GM18505 (cell line): ENCODE measurements around the gene EMC10.

Experiments
- ATAC-seq: cut with Tn5 transposase; IDR thresholded peaks from one replicate; pipeline ENCODE4 v1.9.1; 2021; ENCODE audit not compliant: unreplicated experiment
- POLR2A ChIP-seq: IDR thresholded peaks from 4 replicates; pipeline ENCODE4 v1.6.1; 2011; ENCODE audit warnings: borderline replicate concordance; ENCODE audit not compliant: insufficient read depth, insufficient read length; ENCODE audit errors: extremely low read depth

Gene EMC10

DNA sequence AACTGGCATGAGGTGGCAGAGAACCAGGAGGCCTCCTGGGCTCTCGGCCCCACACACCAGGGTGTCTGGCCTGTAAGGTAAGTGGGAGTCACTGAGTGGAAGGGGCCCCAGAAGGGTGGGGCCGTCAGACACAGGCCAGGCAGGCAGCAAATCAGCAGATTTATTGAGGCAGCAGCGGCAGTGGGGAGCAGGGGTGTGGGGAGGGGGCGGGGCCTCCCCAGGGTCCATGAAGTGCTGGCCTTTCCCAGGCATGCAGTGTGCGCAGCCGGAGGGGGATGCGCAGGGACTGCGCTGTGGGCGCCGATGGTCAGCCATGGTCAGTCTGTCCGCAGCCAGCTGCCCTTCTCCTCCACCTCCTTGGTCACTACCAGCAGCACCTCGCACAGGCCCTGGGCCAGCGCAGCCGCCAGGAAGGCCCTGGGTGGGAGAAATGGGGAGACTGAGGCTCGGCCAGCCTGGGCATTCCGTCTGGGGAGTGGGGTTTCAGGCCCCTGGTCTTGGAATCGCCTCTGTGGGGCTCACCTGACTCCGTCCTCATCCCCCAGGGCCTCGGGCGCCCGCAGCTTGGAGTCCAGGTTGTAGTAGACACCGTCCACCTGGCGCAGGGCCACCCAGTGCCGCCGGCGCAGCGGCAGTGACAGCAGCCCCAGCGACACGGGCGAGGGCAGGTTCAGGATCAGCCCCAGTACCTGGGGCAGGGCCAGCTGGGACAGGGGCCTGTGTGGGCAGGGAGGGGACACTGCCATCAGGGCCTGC is 29.7 kb downstream of the EMC10 start:
- no peak for ATAC-seq
- no peak for TF ChIP-seq POLR2A

DNA sequence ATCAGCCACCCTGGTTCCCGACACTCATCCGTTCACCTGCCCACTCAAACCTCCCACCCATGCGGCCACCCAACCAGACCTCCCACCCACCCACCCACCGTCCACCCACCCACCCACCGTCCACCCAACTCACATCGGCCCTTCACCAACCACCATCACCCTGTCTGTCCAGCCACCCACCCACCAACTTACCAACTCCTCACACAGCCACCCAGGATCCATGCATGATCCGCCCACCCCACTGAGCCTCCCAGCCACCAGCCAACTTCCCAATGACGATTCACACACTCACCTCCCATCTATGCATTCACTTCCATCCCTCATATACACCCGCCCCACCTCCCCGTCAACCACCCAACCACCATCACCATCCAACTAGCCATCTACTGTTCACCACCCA is 30.4 kb downstream of the EMC10 start:
- ATAC-seq, result no peak
- no peak for TF ChIP-seq POLR2A

DNA sequence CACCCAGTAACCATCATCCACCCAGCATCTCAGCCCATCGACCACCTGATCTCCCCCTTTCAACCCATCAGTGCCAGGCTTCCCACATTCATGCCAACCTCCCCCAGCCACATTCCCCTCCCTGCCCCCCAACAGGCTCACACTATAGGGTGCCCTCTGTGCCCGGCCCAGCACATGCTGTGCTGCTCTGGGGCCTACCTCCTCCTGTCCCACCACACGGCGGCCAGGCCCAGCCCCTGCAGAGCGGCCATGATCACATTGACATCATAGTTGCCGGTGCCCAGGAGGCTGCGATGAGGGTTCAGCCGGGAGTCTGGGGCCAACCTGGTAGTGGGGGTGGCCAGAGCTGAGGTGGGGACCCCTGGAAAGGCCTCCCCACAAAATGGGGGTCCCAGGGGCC is 31.1 kb downstream of the EMC10 start:
- TF ChIP-seq POLR2A, result no peak
- no peak for ATAC-seq

DNA sequence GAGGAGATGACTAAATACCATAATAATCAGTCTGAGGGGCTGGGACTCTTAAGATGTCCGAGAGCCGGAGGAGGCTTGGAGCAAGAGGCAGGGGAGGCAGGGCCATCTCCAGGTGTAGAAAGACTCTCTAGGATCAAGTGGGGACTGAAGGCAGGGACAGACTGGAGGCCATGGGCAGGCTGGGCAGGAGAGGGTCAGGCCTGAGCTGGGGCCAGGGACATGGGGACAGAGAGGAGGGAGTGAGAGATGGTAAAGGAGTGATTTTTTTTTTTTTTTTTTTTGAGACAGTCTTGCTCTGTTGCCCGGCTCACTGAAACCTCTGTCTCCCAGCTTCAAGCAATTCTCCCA is 32.5 kb downstream of the EMC10 start:
- ATAC-seq, result no peak
- TF ChIP-seq POLR2A, result no peak

DNA sequence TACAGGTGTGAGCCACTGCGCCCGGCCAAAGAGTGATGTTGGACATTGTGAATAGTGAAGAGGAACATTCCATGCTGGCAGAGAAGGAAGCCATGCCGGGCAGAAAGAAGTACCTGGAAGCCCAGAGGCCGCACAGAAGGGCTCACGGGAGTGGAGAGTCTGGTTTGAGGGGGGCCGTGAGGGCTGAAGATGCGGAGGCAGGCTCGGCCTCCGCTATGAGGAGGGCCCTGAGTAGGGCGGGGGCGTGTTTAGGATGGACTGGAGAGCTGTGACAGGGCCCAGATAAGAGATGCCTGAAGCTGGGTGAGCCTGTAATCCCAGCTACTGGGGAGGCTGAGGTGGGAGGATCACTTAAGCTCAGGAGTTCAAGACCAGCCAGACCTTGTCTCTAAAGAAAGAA is 33.1 kb downstream of the EMC10 start:
- TF ChIP-seq POLR2A, result no peak
- ATAC-seq, result no peak

DNA sequence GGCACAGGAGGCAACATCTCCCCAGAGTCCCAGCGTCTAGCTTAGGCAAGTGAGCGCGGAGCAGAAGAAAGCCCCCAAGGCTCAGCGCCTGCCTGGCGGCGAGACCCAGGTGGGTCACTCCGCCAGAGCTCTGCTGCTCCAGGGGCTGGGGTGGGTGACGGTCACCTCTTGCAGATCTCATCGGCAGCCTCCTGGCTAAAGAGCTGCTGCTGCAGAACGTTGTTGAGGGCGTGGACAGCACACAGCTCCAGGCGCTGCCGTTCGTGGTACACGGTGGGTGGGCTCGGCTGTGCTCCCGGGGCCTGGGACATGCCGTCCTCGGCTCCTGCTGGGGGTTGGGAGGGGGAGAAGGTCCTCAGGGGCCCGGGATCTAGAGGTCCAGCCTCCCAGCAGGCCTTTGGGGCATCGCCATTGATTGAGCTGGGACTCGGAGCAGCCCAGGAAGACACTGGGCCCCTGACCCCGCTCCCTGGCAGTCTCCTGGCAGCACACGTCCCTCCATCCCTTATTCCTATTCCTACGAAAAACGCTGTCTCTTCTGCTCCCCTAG is 33.9 kb downstream of the EMC10 start:
- no peak for ATAC-seq
- TF ChIP-seq POLR2A, result no peak

DNA sequence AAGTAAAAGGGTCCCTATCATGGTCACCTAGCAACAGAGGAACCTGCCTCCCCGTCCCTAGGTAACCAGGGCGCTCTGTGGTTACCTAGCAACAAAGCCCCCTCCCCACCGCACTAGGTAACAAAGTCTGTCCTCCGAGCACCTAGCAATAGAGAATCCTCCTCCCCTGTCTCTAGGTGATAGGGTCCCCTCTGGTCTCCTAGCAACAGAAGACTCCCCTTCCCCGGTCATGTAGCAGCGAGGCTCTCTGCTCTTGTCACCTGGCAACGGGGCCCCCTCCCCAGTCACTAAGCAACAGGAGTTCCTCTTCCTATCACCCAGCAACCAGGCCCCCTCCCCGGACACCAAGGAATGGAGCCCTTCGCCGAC is 34.4 kb downstream of the EMC10 start:
- no peak for TF ChIP-seq POLR2A
- ATAC-seq, result no peak

DNA sequence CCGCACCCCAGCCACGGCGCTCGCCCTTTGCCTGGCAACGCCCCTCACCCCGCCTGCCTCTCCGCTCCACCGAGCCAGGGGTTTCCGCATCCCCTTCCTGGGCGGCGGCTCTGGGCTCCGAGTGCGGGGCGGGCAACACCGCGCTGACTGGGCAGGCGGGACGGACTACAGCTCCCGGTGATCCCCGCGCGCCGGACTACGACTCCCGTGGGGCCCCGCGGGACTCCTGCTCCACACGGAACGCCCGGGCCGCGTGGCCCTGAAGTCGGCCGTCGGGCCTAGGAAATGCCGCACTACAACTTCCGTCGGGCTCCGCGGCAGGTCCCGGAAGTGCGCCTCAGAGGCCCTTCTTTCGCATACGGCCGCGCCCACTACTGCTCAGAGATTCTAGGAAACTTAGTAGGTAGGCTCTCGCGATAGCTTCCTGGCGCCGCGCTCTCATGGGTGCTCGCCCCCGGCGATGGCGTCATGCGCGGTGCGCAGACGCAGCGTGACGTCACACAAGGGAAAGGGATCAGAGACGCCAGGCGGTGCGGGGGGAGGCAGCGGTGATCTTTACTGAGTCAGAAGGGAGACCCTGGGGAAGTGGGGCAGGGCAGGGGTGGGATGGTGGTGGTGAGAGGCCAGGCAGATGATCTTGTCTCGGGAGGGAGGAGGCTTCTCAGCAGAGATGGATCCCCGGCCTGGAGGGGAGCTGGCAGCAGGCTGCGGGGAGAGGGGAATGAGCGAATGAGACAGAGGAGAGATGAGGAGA is 34.9 kb downstream of the EMC10 start, which contains the start of gene JOSD2:
Gene JOSD2 (minus strand): TSS at position 123 of the 754 bp plus-strand sequence. CDS start 760 bp downstream, outside the sequence.
- peak; percentile 83 for ATAC-seq
- peak; percentile 47 for TF ChIP-seq POLR2A

DNA sequence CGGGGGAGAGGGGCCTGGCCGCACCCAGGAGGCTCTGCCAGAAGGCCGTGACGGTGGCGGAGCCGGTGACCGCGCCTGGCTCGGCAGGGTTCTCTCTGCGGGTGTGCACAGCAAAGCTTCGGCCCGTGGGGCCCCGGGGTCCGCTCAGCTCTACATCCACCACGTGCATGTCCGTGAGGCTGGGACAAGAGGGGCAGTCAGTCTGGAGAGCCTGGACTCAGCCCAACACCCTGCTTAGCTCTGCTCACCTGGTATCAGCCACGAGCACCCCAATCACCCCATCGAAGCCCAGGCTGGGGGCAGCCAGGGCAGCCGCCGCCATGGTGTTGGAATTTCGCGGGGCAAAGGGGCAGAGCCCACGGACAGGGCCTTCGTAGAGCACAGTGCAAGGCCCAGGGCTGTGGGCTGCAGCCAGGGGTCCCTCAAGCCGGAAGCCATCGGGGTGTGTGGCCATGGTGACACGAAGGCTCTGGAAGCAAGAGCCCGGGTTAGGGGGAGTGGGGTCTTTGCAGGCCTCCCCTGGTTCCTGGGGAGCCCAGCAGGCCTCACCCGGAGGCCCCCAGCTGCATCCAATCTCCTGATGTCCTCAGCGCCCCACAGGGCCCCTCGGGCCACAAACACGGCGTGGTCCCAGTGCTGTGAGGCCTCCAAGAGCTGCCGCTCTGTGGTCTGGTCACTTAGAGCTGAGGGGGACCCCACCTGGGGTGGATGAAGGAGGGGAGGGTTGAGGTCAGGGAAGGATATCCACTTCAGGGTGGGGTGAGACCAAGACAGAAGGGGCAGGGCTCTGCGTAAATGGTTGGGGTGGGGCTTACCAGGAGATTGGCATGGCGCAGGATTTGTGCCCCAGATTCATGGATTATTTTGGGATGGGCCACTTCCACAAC is 36.0 kb downstream of the EMC10 start:
- no peak for TF ChIP-seq POLR2A
- ATAC-seq, result no peak

DNA sequence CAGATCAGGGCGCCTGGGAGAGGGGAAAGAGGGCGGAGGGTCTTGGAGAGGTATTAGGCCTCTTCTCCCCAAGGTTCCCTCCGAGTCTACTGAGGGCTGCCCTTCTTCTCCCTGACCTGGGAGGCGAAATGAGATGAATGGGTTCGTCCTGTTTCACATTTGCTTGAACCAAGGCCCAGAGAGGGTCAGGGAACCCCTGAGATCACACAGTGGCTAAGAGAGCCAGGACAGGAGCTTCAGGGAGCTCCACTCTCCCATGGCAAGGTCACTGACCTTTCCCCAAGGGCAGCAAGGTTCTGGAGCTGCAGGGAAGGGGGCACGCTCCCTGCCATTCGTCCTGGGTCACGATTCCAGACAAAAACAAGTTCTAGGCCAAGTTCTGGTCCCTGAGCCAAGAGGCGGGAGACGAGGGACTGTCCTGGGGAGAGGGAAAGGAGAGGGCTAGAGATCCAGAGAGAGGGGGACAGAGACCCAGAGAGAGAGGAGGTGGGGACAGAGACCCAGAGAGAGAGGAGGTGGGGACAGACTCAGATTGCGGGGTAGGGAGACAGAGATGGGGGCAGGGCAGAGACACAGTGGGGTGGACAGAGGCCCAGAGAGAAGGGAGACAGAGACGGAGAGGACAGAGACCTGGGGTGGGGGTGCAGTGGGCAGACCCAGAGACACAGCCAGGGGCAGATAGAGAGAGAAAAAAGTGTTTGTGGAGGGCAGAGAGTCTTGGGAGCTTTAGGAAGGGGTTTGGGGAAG is 36.9 kb downstream of the EMC10 start:
- ATAC-seq, result no peak
- no peak for TF ChIP-seq POLR2A

DNA sequence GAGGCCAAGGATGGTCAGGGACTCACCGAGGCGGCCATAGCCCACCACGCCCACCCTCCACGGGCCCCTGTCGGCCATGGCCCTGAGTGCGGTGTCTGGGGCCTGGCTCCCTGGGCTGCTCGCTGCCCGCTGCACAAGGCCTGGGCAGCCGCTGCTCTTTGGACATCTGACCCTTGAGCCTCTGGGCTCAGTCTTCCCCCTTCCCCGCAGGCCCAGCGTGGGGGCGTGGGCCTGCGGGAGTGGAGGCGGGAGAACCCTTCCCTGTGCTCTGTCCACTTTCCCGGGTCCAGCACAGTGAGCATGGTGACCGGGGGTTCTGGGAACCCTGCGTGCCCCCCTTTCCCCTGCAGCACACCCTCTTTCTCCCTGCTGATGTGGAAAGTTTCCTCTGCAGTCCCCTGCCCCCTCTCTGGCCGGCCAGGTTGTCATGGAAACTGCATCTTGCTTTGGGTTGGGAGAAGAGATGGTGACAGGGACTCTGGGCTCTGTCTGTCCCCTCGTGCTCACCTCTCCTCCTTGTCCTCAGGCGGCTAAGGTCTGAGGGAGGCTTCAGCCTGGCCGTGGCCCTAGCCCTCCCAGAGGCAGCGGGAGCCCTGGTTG is 37.5 kb downstream of the EMC10 start, which contains the start of gene ASPDH:
Gene ASPDH (minus strand): TSS at position 168 of the 600 bp plus-strand sequence. CDS start 90 bp downstream, at position 78.
- no peak for ATAC-seq
- no peak for TF ChIP-seq POLR2A

DNA sequence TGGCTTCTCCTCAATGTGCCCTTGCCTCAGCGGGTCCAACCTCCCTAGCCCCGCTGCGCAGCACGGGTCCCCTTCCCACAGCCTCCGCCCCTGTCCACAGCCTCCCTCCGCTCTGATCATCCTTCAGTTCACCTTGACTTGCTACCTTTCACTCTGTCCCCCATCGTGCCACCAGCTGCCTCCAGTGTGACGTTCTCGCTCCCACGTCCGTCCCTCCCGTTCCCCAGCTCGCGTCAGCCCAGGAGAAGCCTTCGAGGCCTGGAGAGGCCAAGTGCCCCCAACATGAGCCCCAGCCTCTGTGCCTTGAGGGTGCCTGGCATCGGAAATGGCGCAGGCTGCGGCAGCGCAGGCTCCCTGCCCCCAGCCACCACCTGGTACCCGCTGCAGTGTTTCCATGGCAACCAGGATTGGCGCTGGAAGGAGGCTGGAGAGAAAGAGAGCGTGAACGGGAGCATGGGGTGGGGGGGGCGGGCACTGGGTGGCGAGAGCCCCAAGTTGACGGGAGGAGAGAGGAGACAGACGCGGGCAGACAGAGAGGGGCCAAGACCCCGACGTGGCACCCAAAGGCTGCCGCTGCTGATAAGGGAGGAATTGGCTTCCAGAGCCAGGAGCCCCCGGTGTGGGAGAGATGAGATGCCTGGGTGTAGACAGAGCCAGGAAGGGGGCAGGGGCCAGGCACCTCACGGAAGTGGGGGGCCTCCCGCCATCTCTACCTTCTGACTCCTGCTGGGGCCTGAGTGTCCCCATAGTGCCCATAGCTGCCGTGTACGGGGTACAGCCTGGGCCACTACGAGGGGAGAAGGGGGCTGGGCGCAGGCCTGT is 38.2 kb downstream of the EMC10 start:
- no peak for TF ChIP-seq POLR2A
- ATAC-seq, result no peak

DNA sequence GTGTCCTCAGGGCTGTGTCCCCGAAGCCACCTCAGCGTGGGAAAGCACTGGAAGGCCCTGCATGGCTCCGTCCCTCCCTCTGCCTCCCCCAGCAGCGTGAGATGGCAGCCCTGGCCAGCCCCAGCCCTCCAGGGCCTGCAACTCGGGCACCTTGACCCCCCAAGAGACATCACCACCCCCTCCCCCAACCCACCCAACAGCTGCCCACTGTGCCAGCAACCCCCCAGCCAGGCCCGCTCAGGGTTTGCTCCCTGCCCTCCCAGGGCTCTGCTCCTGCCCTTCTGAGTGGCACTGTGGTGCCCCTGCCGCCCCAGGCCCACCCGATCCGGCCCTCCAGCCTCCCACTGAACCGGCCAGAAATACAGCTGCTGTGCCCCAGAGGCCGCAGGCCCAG is 38.9 kb downstream of the EMC10 start:
- TF ChIP-seq POLR2A, result no peak
- no peak for ATAC-seq
